ENCODE measurements around the gene MPDZ. TPM values are rescaled to one million over a fixed set of nuclear protein-coding genes. Genes with fewer than 3 reads are reported as not detected.
A peak's percentile ranks its signal among the peaks of the same experiment; 100 is the strongest.

The MPDZ gene
- total and polyA plus RNA-seq, 2 of the 13 experiments (the other 11 are each of a cell fraction or from before 2014, with no cell fraction given): 12.4 to 14.7 TPM

- TF ChIP-seq ZNF34 (CRISPR knock-in tag; IDR thresholded peaks at IDR 0.05; ENCODE audit: borderline replicate concordance) (no peak), RFXAP (CRISPR knock-in tag; IDR thresholded peaks at IDR 0.05; ENCODE audit: borderline replicate concordance) (no peak), ZNF768 (CRISPR knock-in tag; IDR thresholded peaks at IDR 0.05) (peak; percentile 30; the same call in 1 of the 2 replicates), NFKB2 (CRISPR knock-in tag; IDR thresholded peaks at IDR 0.05; ENCODE audit: borderline replicate concordance) (no peak), NR2C2 (CRISPR knock-in tag; IDR thresholded peaks at IDR 0.05; ENCODE audit: borderline replicate concordance) (no peak), FOXP4 (CRISPR knock-in tag; IDR thresholded peaks at IDR 0.05) (peak; percentile 11; the same call in 1 of the 2 replicates), ZC3H4 (CRISPR knock-in tag; IDR thresholded peaks at IDR 0.05; ENCODE audit: borderline replicate concordance) (no peak), TBX3 (IDR thresholded peaks at IDR 0.05; ENCODE audit: borderline replicate concordance) (no peak), ZHX2 (IDR thresholded peaks at IDR 0.05; ENCODE audit: low read depth) (no peak), ZHX2 (CRISPR knock-in tag; IDR thresholded peaks at IDR 0.05; ENCODE audit: borderline replicate concordance) (no peak), MAFF (IDR thresholded peaks at IDR 0.05; ENCODE audit: low read depth, low read length) (no peak), ZMAT3 (CRISPR knock-in tag; conservative IDR thresholded peaks at IDR 0.05) (no peak)
- TF ChIP-seq, protein P1, sequence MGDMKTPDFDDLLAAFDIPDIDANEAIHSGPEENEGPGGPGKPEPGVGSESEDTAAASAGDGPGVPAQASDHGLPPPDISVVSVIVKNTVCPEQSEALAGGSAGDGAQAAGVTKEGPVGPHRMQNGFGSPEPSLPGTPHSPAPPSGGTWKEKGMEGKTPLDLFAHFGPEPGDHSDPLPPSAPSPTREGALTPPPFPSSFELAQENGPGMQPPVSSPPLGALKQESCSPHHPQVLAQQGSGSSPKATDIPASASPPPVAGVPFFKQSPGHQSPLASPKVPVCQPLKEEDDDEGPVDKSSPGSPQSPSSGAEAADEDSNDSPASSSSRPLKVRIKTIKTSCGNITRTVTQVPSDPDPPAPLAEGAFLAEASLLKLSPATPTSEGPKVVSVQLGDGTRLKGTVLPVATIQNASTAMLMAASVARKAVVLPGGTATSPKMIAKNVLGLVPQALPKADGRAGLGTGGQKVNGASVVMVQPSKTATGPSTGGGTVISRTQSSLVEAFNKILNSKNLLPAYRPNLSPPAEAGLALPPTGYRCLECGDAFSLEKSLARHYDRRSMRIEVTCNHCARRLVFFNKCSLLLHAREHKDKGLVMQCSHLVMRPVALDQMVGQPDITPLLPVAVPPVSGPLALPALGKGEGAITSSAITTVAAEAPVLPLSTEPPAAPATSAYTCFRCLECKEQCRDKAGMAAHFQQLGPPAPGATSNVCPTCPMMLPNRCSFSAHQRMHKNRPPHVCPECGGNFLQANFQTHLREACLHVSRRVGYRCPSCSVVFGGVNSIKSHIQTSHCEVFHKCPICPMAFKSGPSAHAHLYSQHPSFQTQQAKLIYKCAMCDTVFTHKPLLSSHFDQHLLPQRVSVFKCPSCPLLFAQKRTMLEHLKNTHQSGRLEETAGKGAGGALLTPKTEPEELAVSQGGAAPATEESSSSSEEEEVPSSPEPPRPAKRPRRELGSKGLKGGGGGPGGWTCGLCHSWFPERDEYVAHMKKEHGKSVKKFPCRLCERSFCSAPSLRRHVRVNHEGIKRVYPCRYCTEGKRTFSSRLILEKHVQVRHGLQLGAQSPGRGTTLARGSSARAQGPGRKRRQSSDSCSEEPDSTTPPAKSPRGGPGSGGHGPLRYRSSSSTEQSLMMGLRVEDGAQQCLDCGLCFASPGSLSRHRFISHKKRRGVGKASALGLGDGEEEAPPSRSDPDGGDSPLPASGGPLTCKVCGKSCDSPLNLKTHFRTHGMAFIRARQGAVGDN (CRISPR knock-in tag; IDR thresholded peaks at IDR 0.05): peak; percentile 78
- TF ChIP-seq, protein P2, sequence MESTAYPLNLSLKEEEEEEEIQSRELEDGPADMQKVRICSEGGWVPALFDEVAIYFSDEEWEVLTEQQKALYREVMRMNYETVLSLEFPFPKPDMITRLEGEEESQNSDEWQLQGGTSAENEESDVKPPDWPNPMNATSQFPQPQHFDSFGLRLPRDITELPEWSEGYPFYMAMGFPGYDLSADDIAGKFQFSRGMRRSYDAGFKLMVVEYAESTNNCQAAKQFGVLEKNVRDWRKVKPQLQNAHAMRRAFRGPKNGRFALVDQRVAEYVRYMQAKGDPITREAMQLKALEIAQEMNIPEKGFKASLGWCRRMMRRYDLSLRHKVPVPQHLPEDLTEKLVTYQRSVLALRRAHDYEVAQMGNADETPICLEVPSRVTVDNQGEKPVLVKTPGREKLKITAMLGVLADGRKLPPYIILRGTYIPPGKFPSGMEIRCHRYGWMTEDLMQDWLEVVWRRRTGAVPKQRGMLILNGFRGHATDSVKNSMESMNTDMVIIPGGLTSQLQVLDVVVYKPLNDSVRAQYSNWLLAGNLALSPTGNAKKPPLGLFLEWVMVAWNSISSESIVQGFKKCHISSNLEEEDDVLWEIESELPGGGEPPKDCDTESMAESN (CRISPR knock-in tag; conservative IDR thresholded peaks at IDR 0.05): 0 out of 2 replicates have a peak, but pooled peaks have one; percentile 18
Observed at GRCh38 chr9:13278368-13279246, 885 bp downstream of the MPDZ start (continued).
